ENCODE data around the gene COLQ.

COLQ gene

DNA sequence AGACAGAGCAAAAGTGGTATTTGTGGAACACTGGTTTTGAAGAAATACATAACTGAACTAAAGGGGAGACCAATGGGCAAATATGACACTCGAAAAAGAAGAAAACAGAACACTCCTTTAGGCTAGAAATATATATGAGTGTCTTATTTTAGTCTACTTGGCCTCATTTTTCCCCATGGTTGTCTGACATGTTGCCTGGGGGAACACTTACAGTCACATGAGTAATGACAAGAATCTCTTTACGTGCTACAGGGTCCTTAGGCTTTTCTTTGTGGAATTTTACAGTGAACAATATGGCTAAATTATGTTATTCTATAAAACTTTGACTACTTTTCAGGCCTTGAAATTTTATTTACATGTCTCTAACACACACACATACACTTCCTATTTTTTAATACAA is 111.7 kb downstream of the COLQ start:
- no peak for TF ChIP-seq ZNF70 (CRISPR knock-in tag; IDR thresholded peaks at IDR 0.05)
- no peak for TF ChIP-seq RARB (CRISPR knock-in tag; IDR thresholded peaks at IDR 0.05)
- TF ChIP-seq ZC3H10 (CRISPR knock-in tag; IDR thresholded peaks at IDR 0.05): no peak
- no peak for TF ChIP-seq TOX (CRISPR knock-in tag; IDR thresholded peaks at IDR 0.05; ENCODE audit: borderline replicate concordance)
- TF ChIP-seq, protein P1, sequence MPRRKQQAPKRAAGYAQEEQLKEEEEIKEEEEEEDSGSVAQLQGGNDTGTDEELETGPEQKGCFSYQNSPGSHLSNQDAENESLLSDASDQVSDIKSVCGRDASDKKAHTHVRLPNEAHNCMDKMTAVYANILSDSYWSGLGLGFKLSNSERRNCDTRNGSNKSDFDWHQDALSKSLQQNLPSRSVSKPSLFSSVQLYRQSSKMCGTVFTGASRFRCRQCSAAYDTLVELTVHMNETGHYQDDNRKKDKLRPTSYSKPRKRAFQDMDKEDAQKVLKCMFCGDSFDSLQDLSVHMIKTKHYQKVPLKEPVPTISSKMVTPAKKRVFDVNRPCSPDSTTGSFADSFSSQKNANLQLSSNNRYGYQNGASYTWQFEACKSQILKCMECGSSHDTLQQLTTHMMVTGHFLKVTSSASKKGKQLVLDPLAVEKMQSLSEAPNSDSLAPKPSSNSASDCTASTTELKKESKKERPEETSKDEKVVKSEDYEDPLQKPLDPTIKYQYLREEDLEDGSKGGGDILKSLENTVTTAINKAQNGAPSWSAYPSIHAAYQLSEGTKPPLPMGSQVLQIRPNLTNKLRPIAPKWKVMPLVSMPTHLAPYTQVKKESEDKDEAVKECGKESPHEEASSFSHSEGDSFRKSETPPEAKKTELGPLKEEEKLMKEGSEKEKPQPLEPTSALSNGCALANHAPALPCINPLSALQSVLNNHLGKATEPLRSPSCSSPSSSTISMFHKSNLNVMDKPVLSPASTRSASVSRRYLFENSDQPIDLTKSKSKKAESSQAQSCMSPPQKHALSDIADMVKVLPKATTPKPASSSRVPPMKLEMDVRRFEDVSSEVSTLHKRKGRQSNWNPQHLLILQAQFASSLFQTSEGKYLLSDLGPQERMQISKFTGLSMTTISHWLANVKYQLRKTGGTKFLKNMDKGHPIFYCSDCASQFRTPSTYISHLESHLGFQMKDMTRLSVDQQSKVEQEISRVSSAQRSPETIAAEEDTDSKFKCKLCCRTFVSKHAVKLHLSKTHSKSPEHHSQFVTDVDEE (CRISPR knock-in tag; IDR thresholded peaks at IDR 0.05): no peak
- no peak for TF ChIP-seq ZNF8 (CRISPR knock-in tag; IDR thresholded peaks at IDR 0.05)
- no peak for TF ChIP-seq ISL1 (CRISPR knock-in tag; IDR thresholded peaks at IDR 0.05)
- no peak for TF ChIP-seq OSR1 (CRISPR knock-in tag; IDR thresholded peaks at IDR 0.05)
- no peak for TF ChIP-seq ZNF565 (CRISPR knock-in tag; conservative IDR thresholded peaks at IDR 0.05; ENCODE audit: low read depth)
- TF ChIP-seq, protein P2, sequence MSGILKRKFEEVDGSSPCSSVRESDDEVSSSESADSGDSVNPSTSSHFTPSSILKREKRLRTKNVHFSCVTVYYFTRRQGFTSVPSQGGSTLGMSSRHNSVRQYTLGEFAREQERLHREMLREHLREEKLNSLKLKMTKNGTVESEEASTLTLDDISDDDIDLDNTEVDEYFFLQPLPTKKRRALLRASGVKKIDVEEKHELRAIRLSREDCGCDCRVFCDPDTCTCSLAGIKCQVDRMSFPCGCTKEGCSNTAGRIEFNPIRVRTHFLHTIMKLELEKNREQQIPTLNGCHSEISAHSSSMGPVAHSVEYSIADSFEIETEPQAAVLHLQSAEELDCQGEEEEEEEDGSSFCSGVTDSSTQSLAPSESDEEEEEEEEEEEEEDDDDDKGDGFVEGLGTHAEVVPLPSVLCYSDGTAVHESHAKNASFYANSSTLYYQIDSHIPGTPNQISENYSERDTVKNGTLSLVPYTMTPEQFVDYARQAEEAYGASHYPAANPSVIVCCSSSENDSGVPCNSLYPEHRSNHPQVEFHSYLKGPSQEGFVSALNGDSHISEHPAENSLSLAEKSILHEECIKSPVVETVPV (CRISPR knock-in tag; IDR thresholded peaks at IDR 0.05): no peak
- TF ChIP-seq ZFP30 (CRISPR knock-in tag; IDR thresholded peaks at IDR 0.05): no peak
- no peak for TF ChIP-seq ZFP3 (CRISPR knock-in tag; IDR thresholded peaks at IDR 0.05)
- TF ChIP-seq PPARA (CRISPR knock-in tag; IDR thresholded peaks at IDR 0.05; ENCODE audit: borderline replicate concordance): no peak
- ATAC-seq: no peak

DNA sequence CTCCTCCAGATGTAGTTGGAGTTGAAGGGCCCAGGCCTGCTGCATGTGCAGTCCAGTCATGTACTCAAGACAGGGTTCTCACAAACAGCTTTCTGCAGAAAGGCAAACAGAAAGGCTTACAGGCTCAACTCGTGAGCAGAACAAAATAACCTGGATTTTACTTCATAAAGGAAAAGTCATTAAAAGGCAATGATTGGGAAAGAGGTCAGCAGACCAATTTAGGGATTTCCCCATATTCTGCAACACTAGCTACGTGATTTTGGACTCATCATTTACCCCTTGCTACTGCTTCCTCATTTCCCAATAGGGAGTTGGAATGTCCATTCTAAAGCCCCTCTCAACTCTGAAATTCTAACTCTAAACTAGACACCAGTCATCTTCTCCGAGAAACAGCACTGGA is 112.3 kb downstream of the COLQ start:
- no peak for ATAC-seq
- TF ChIP-seq TOX (CRISPR knock-in tag; IDR thresholded peaks at IDR 0.05; ENCODE audit: borderline replicate concordance) (no peak), ZFP3 (CRISPR knock-in tag; IDR thresholded peaks at IDR 0.05) (no peak), ZNF70 (CRISPR knock-in tag; IDR thresholded peaks at IDR 0.05) (no peak), TCF4 (CRISPR knock-in tag; IDR thresholded peaks at IDR 0.05; ENCODE audit: borderline replicate concordance) (no peak), BACH2 (CRISPR knock-in tag; IDR thresholded peaks at IDR 0.05; ENCODE audit: borderline replicate concordance) (no peak), PPARA (CRISPR knock-in tag; IDR thresholded peaks at IDR 0.05; ENCODE audit: borderline replicate concordance) (no peak), ZNF8 (CRISPR knock-in tag; IDR thresholded peaks at IDR 0.05) (no peak), CSDC2 (CRISPR knock-in tag; IDR thresholded peaks at IDR 0.05) (no peak), ESRRG (CRISPR knock-in tag; IDR thresholded peaks at IDR 0.05) (no peak), ISL1 (CRISPR knock-in tag; IDR thresholded peaks at IDR 0.05) (no peak)
- TF ChIP-seq, protein P1 (CRISPR knock-in tag; IDR thresholded peaks at IDR 0.05): no peak
- TF ChIP-seq, protein P3, sequence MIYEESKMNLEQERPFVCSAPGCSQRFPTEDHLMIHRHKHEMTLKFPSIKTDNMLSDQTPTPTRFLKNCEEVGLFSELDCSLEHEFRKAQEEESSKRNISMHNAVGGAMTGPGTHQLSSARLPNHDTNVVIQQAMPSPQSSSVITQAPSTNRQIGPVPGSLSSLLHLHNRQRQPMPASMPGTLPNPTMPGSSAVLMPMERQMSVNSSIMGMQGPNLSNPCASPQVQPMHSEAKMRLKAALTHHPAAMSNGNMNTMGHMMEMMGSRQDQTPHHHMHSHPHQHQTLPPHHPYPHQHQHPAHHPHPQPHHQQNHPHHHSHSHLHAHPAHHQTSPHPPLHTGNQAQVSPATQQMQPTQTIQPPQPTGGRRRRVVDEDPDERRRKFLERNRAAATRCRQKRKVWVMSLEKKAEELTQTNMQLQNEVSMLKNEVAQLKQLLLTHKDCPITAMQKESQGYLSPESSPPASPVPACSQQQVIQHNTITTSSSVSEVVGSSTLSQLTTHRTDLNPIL (CRISPR knock-in tag; IDR thresholded peaks at IDR 0.05; ENCODE audit: low read depth): no peak
- TF ChIP-seq, protein P4, sequence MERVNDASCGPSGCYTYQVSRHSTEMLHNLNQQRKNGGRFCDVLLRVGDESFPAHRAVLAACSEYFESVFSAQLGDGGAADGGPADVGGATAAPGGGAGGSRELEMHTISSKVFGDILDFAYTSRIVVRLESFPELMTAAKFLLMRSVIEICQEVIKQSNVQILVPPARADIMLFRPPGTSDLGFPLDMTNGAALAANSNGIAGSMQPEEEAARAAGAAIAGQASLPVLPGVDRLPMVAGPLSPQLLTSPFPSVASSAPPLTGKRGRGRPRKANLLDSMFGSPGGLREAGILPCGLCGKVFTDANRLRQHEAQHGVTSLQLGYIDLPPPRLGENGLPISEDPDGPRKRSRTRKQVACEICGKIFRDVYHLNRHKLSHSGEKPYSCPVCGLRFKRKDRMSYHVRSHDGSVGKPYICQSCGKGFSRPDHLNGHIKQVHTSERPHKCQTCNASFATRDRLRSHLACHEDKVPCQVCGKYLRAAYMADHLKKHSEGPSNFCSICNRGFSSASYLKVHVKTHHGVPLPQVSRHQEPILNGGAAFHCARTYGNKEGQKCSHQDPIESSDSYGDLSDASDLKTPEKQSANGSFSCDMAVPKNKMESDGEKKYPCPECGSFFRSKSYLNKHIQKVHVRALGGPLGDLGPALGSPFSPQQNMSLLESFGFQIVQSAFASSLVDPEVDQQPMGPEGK (CRISPR knock-in tag; IDR thresholded peaks at IDR 0.05; ENCODE audit: borderline replicate concordance): no peak

DNA sequence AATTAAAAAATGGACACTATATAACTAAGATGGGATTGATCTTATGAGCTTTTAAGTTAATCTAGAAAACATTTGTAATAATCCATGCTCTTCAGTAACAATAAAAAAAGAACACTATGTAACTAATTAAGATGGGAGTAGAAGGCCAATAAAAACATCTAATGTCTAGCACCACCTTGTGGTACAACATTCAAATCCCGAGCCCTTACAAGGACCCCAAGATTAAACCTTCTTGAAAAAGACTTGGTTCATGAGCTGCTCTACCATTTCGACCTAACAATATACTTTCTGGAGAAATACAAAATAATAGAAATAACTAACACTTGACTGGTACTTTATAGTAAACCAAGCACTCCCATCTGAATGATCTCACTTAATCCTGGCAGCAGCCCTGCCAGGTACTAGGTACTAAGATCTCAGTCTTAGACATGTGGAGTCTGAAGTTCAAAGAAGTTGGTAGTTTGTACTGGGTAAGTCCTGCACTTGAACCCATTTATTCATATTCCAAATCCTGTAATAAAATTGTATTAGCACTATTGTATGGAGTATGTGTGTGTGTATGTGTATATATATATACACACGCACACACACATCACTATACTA is 116.0 kb downstream of the COLQ start:
- peak; percentile 88 for ATAC-seq
- TF ChIP-seq TOX (CRISPR knock-in tag; IDR thresholded peaks at IDR 0.05; ENCODE audit: borderline replicate concordance): no peak
- no peak for TF ChIP-seq ZFP30 (CRISPR knock-in tag; IDR thresholded peaks at IDR 0.05)
- TF ChIP-seq, protein P1 (CRISPR knock-in tag; IDR thresholded peaks at IDR 0.05): no peak
- TF ChIP-seq, protein P4 (CRISPR knock-in tag; IDR thresholded peaks at IDR 0.05; ENCODE audit: borderline replicate concordance): no peak
- TF ChIP-seq ISL1 (CRISPR knock-in tag; IDR thresholded peaks at IDR 0.05): no peak
- TF ChIP-seq CSDC2 (CRISPR knock-in tag; IDR thresholded peaks at IDR 0.05): no peak
- TF ChIP-seq, protein P2 (CRISPR knock-in tag; IDR thresholded peaks at IDR 0.05): no peak
